Measurements from ENCODE around the gene GDF11.

GDF11 gene

DNA sequence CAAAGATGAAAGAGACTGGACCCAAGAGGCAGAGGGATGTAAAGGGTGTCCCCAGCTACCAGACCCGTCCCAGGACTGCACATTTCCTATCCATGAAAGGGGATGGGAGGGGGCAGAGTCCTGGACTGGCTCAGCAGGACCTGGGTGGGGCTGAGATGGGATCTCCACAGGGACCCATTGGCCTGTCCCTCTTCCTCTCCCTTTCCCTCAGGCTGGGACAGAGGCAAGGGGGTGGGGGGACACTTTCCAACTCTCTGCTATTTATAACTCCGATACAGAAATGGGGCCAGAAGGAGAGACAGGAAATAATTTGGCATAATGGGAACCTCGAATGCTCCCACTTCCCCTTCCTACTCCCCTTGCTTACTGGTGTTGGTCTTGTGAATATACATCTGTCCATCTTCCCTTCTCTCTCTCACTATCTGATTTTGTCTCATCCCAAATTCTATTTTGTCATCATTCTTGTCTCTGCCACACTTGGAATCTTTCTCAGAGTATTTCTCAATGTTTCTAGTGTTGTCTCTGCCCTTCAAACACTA is 34.2 kb upstream of the GDF11 start:
- TF ChIP-seq, protein P1, sequence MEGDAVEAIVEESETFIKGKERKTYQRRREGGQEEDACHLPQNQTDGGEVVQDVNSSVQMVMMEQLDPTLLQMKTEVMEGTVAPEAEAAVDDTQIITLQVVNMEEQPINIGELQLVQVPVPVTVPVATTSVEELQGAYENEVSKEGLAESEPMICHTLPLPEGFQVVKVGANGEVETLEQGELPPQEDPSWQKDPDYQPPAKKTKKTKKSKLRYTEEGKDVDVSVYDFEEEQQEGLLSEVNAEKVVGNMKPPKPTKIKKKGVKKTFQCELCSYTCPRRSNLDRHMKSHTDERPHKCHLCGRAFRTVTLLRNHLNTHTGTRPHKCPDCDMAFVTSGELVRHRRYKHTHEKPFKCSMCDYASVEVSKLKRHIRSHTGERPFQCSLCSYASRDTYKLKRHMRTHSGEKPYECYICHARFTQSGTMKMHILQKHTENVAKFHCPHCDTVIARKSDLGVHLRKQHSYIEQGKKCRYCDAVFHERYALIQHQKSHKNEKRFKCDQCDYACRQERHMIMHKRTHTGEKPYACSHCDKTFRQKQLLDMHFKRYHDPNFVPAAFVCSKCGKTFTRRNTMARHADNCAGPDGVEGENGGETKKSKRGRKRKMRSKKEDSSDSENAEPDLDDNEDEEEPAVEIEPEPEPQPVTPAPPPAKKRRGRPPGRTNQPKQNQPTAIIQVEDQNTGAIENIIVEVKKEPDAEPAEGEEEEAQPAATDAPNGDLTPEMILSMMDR (IDR thresholded peaks at IDR 0.05) = no peak
- Histone ChIP-seq H2AFZ (no peak overlapping the region), H3K9ac (no peak overlapping the region)

DNA sequence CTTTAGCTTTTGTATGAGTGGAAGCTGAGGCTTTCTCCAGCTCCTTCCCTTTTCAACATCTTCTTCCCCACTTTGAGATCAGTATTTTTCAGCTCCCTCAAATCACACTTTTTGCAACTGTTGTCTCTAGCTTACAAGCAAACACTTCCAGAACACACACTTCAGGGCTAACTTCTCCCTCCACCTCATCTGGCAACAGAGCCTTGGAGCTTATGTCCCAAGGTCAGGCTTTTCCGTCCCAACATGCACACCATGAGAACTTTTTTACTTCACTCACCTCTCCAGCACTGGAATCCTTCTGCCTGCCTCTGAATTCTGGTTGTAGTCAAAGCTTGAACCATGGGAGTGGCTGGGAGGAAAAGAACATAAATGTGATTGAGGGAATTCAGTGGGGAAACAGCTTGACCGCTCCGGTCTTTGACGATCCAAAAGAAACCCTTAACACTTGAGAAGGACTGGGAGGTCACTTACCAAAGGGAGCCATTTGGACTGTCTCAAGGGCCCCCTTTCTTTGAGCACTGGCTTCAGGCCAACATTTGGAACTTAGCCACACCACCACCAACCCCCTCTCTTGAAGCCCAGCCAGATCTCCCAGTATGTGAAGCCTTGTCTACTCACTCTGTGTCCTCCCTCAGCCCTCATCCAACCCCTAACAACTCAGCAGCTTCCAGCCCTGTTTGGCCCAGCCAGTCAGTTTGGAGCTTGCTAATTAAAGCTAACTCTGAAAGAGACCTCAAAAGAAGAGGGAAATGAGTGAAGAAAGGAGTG is 31.0 kb upstream of the GDF11 start:
- H3K36me3 ChIP-seq (ENCODE audit: control insufficient read depth, insufficient read depth, low read length) = no peaks in the 10 kb centered on the region
- H3K4me3 ChIP-seq (ENCODE audit: low read depth, low read length) = no peak overlapping the region
- no peak overlapping the region for H3K4me2 ChIP-seq (ENCODE audit: low read length)
- TF ChIP-seq, protein P1 (IDR thresholded peaks at IDR 0.05) = no peak
- no peaks in the 10 kb centered on the region for H3K27me3 ChIP-seq (ENCODE audit: control insufficient read depth, insufficient read depth, low read length)
- H3K79me2 ChIP-seq = no peaks in the 10 kb centered on the region
- H2AFZ ChIP-seq = no peak overlapping the region
- H3K9ac ChIP-seq = no peak overlapping the region
- H3K4me1 ChIP-seq = peaks cover under 1% of the 10 kb centered on the region
- no peak overlapping the region for H3K27ac ChIP-seq
- H3K9me3 ChIP-seq (ENCODE audit: control insufficient read depth, low read length) = no peaks in the 10 kb centered on the region

More for the DNA sequence above, 34.2 kb upstream of the GDF11 start:
- H3K79me2 ChIP-seq = no peaks in the 10 kb centered on the region
- H3K4me1 ChIP-seq = no peaks in the 10 kb centered on the region
- no peak overlapping the region for H3K4me2 ChIP-seq (ENCODE audit: low read length)
- no peak overlapping the region for H3K4me3 ChIP-seq (ENCODE audit: low read depth, low read length)
- H3K36me3 ChIP-seq (ENCODE audit: control insufficient read depth, insufficient read depth, low read length) = no peaks in the 10 kb centered on the region
- no peaks in the 10 kb centered on the region for H3K9me3 ChIP-seq (ENCODE audit: control insufficient read depth, low read length)
- H3K27me3 ChIP-seq (ENCODE audit: control insufficient read depth, insufficient read depth, low read length) = no peaks in the 10 kb centered on the region
- H3K27ac ChIP-seq = no peak overlapping the region

DNA sequence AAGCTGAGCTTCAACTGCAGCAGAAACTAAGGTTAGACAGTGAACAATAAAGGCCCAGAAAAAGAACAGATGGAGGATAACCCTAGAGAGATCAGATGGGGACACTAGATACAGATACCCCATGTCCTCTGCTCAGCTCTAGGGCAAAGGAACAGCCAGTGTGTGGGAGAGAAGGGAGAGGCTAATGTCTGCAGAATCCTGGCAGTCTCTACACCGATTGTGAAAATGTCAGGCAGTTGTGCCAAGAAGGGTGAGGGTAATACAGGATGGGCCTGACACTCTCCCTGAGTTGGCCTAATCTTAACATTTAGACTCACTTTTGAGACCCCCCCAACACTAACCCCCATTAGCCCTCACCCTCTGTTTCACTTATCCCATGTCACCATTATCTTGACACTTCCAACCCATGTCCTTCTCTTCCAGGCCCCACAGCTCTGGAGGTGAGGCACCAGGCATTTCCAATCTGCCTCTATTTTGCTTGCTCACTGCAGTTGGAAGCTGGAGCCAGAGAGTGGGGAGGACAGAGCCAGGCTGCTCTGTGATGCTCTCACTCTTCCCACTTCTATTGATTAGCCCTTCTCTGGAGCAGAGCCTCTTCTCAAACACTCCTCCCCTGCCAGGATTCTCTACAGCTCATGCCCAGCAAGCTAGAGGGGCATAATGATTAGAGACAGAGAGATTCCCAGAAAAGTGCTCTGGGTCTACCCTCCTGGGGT is 30.1 kb upstream of the GDF11 start:
- no peak overlapping the region for H3K27ac ChIP-seq
- TF ChIP-seq, protein P1 (IDR thresholded peaks at IDR 0.05) = no peak
- H3K79me2 ChIP-seq = no peaks in the 10 kb centered on the region
- H3K4me3 ChIP-seq (ENCODE audit: low read depth, low read length) = no peak overlapping the region
- H2AFZ ChIP-seq = no peak overlapping the region
- H3K4me2 ChIP-seq (ENCODE audit: low read length) = no peak overlapping the region
- no peaks in the 10 kb centered on the region for H3K36me3 ChIP-seq (ENCODE audit: control insufficient read depth, insufficient read depth, low read length)
- H3K27me3 ChIP-seq (ENCODE audit: control insufficient read depth, insufficient read depth, low read length) = no peaks in the 10 kb centered on the region
- H3K4me1 ChIP-seq = peaks cover 7% of the 10 kb centered on the region
- H3K9me3 ChIP-seq (ENCODE audit: control insufficient read depth, low read length) = no peaks in the 10 kb centered on the region
- no peak overlapping the region for H3K9ac ChIP-seq

DNA sequence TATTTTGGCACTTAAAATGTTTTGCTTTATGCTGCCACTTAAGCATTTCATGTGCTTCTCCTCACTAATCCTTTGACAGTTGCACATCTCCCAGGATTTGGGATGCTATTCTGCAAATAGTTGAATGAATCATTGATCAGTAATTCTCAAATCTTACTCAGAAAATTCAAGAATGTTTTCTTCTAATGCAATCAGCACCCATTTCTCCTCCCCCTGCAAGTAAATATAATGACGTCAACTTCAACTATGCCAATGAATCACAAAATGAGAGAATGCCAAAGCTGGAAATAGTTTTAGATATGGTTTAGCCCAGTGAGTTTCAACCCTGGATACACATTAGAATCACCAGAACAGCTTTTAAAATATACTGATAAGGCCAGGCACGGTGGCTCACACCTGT is 29.2 kb upstream of the GDF11 start:
- no peak overlapping the region for H3K9ac ChIP-seq
- H3K36me3 ChIP-seq (ENCODE audit: control insufficient read depth, insufficient read depth, low read length) = no peaks in the 10 kb centered on the region
- no peak overlapping the region for H3K27ac ChIP-seq
- H3K4me1 ChIP-seq = peaks cover 7% of the 10 kb centered on the region
- H2AFZ ChIP-seq = no peak overlapping the region
- H3K9me3 ChIP-seq (ENCODE audit: control insufficient read depth, low read length) = no peaks in the 10 kb centered on the region
- TF ChIP-seq, protein P1 (IDR thresholded peaks at IDR 0.05) = no peak
- H3K79me2 ChIP-seq = no peaks in the 10 kb centered on the region
- H3K27me3 ChIP-seq (ENCODE audit: control insufficient read depth, insufficient read depth, low read length) = no peaks in the 10 kb centered on the region
- H3K4me3 ChIP-seq (ENCODE audit: low read depth, low read length) = no peak overlapping the region
- H3K4me2 ChIP-seq (ENCODE audit: low read length) = no peak overlapping the region
